ENCODE measurements around the gene BBS1.

BBS1 gene

GRCh38 chr11:66469441-66469840 is 41.0 kb upstream of the BBS1 start:
- no peak for TF ChIP-seq SIN3A (IDR thresholded peaks at IDR 0.05; ENCODE audit: borderline replicate concordance, insufficient read depth, low read length)
- TF ChIP-seq REST (IDR thresholded peaks at IDR 0.05; ENCODE audit: insufficient read depth in 1 of 2, low read depth in 2 of 2, low read length in 2 of 2), result no peak
- no peak for TF ChIP-seq POLR2AphosphoS5 (IDR thresholded peaks at IDR 0.05; ENCODE audit: low read depth, low read length)
- no peak for TF ChIP-seq FOXP2 (optimal IDR thresholded peaks at IDR 0.05; ENCODE audit: borderline replicate concordance, extremely low read depth, extremely low read length, insufficient read depth)
- no peak for TF ChIP-seq TAF1 (IDR thresholded peaks at IDR 0.05; ENCODE audit: borderline replicate concordance, insufficient read depth, low read length)

- TF ChIP-seq POLR2AphosphoS5 (IDR thresholded peaks at IDR 0.05; ENCODE audit: low read depth, low read length) (0 out of 2 replicates have a peak, but pooled peaks have one; percentile 20), SIN3A (IDR thresholded peaks at IDR 0.05; ENCODE audit: borderline replicate concordance, insufficient read depth, low read length) (no peak)
These were observed 40.4 kb upstream of the BBS1 start for GRCh38 chr11:66470015-66470414.

GRCh38 chr11:66471142-66471541 is 39.3 kb upstream of the BBS1 start:
- TF ChIP-seq POLR2AphosphoS5 (IDR thresholded peaks at IDR 0.05; ENCODE audit: low read depth, low read length) (no peak), SIN3A (IDR thresholded peaks at IDR 0.05; ENCODE audit: borderline replicate concordance, insufficient read depth, low read length) (no peak), REST (IDR thresholded peaks at IDR 0.05; ENCODE audit: insufficient read depth in 1 of 2, low read depth in 2 of 2, low read length in 2 of 2) (no peak), TAF1 (IDR thresholded peaks at IDR 0.05; ENCODE audit: borderline replicate concordance, insufficient read depth, low read length) (no peak), FOXP2 (optimal IDR thresholded peaks at IDR 0.05; ENCODE audit: borderline replicate concordance, extremely low read depth, extremely low read length, insufficient read depth) (no peak)

- TF ChIP-seq TAF1 (IDR thresholded peaks at IDR 0.05; ENCODE audit: borderline replicate concordance, insufficient read depth, low read length) (no peak), POLR2AphosphoS5 (IDR thresholded peaks at IDR 0.05; ENCODE audit: low read depth, low read length) (no peak), FOXP2 (optimal IDR thresholded peaks at IDR 0.05; ENCODE audit: borderline replicate concordance, extremely low read depth, extremely low read length, insufficient read depth) (no peak), SIN3A (IDR thresholded peaks at IDR 0.05; ENCODE audit: borderline replicate concordance, insufficient read depth, low read length) (no peak), REST (IDR thresholded peaks at IDR 0.05; ENCODE audit: insufficient read depth in 1 of 2, low read depth in 2 of 2, low read length in 2 of 2) (no peak)
These were observed 38.4 kb upstream of the BBS1 start for GRCh38 chr11:66472054-66472453.

GRCh38 chr11:66473167-66473566 is 37.3 kb upstream of the BBS1 start:
- TF ChIP-seq SIN3A (IDR thresholded peaks at IDR 0.05; ENCODE audit: borderline replicate concordance, insufficient read depth, low read length), result no peak
- TF ChIP-seq FOXP2 (optimal IDR thresholded peaks at IDR 0.05; ENCODE audit: borderline replicate concordance, extremely low read depth, extremely low read length, insufficient read depth), result no peak
- no peak for TF ChIP-seq POLR2AphosphoS5 (IDR thresholded peaks at IDR 0.05; ENCODE audit: low read depth, low read length)
- TF ChIP-seq TAF1 (IDR thresholded peaks at IDR 0.05; ENCODE audit: borderline replicate concordance, insufficient read depth, low read length), result no peak

GRCh38 chr11:66473608-66474515 is 36.6 kb upstream of the BBS1 start:
- TF ChIP-seq REST (IDR thresholded peaks at IDR 0.05; ENCODE audit: insufficient read depth in 1 of 2, low read depth in 2 of 2, low read length in 2 of 2) (no peak), FOXP2 (optimal IDR thresholded peaks at IDR 0.05; ENCODE audit: borderline replicate concordance, extremely low read depth, extremely low read length, insufficient read depth) (no peak), TAF1 (IDR thresholded peaks at IDR 0.05; ENCODE audit: borderline replicate concordance, insufficient read depth, low read length) (no peak), SIN3A (IDR thresholded peaks at IDR 0.05; ENCODE audit: borderline replicate concordance, insufficient read depth, low read length) (no peak), POLR2AphosphoS5 (IDR thresholded peaks at IDR 0.05; ENCODE audit: low read depth, low read length) (no peak)
